ENCODE results near the gene SIK2. TPM values are rescaled to one million over a fixed set of nuclear protein-coding genes. Genes with fewer than 3 reads are reported as not detected.

Gene SIK2
- total and polyA plus RNA-seq, 2 donors from 2014 or later: 6.4 to 40.1 TPM

DNA sequence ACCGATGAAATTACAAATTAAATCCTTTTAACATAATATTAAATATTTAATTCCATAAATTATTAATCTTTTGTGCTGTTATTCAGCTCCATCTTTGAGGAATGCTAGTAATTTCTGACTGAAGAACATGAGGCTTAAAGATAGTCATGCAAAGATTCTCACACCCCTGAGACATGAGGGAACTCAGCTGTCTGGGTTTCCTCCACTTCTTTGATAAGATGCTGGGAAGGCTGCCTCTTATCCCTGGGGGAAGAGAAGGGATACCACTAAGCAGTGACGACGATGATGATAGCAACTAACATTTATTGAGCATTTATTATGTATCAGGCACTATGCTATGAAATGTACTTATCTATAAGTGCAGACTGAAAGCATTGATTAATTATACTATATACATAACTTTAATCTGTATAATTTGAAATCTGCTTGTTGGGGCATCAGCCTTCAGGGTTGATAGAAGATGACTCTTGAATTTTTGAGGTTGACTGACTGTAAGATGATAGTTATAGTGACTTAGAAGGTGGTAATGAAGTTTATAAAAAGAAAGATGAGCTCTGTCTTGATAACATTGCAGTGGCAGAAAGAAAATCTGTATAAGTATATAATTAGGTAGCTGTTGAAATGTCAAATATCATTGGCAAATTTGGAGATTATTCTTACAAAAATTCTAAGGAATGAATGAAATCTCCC, 78.4 kb downstream of the SIK2 start:
- no peak overlapping the region for H3K9ac ChIP-seq (ENCODE audit: low read length in 3 of 3)
- TF ChIP-seq CTCF (IDR thresholded peaks at IDR 0.05; ENCODE audit: borderline replicate concordance, extremely low read depth, insufficient read depth): no peak
- FAIRE-seq: no peak
- no peaks in the 10 kb centered on the region for H3K9me3 ChIP-seq (ENCODE audit: control insufficient read depth in 2 of 3, insufficient read depth in 1 of 3, low read length in 3 of 3)
- H3K4me3 ChIP-seq (ENCODE audit: low read length in 3 of 3): no peak overlapping the region
- intact Hi-C loops (cut with DNase I): no loop called here
- H3K4me1 ChIP-seq (ENCODE audit: control insufficient read depth in 2 of 3, insufficient read depth in 2 of 3, low read depth in 1 of 3, low read length in 3 of 3): no peaks in the 10 kb centered on the region
- H3K27ac ChIP-seq (ENCODE audit: low read depth in 2 of 2, low read length in 2 of 2): no peak overlapping the region
- no peaks in the 10 kb centered on the region for H3K27me3 ChIP-seq (ENCODE audit: control insufficient read depth, insufficient read depth, low read length)
- DNase-seq: no peak
- H3K36me3 ChIP-seq (ENCODE audit: control insufficient read depth in 2 of 3, insufficient read depth in 3 of 3, low read length in 3 of 3): peaks cover 0 to 7% (median 3%) of the 10 kb centered on the region in 3 donors

DNA sequence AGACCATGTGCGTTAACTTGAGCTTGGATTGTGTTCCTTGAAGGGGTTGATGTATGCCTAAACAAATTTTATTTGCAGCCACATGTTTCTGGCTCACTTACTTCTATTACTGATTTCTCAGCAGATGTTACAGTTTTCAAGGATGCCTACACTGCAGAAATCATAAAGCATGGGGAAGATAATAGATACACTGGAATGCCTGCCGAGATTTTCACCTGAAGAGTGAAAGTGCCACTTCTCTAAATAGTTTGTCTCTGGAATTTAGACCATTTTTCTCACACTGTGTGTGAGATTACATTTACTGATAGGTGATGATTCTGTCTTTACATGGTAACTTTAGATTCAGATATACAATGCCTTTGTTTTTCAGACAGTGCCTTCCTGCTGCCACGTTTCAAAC, 81.6 kb downstream of the SIK2 start:
- intact Hi-C loops (cut with DNase I): no loop called here
- TF ChIP-seq CTCF (IDR thresholded peaks at IDR 0.05; ENCODE audit: borderline replicate concordance, extremely low read depth, insufficient read depth): no peak
- Histone ChIP-seq H3K4me1 (ENCODE audit: control insufficient read depth in 2 of 3, insufficient read depth in 2 of 3, low read depth in 1 of 3, low read length in 3 of 3) (no peaks in the 10 kb centered on the region), H3K27me3 (ENCODE audit: control insufficient read depth, insufficient read depth, low read length) (no peaks in the 10 kb centered on the region), H3K9me3 (ENCODE audit: control insufficient read depth in 2 of 3, insufficient read depth in 1 of 3, low read length in 3 of 3) (no peaks in the 10 kb centered on the region), H3K27ac (ENCODE audit: low read depth in 2 of 2, low read length in 2 of 2) (no peak overlapping the region), H3K4me3 (ENCODE audit: low read length in 3 of 3) (no peak overlapping the region), H3K36me3 (ENCODE audit: control insufficient read depth in 2 of 3, insufficient read depth in 3 of 3, low read length in 3 of 3) (peaks cover 0 to 7% (median 3%) of the 10 kb centered on the region in 3 donors), H3K9ac (ENCODE audit: low read length in 3 of 3) (no peak overlapping the region)
- FAIRE-seq (no peak), DNase-seq (no peak)

DNA sequence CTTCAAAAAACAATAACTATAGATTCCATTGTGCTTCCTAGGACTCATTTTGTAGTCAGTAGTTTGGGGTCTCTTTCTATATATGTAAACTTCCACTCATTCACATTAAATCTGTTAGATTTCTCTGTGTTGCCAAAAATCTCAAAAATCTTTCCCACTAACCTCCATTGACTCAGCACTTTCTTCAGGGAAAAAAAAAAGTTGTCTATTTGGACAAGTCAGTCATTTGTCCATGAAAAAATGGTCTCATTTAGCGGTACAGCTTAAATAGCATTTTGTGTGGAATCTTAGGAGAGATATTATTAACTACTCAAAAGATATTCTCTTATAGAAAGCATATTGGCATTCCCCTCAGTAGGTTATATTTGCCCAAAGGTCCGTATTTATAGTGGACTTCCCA, 82.0 kb downstream of the SIK2 start:
- Histone ChIP-seq H3K27ac (ENCODE audit: low read depth in 2 of 2, low read length in 2 of 2) (no peak overlapping the region), H3K9ac (ENCODE audit: low read length in 3 of 3) (no peak overlapping the region), H3K9me3 (ENCODE audit: control insufficient read depth in 2 of 3, insufficient read depth in 1 of 3, low read length in 3 of 3) (no peaks in the 10 kb centered on the region), H3K36me3 (ENCODE audit: control insufficient read depth in 2 of 3, insufficient read depth in 3 of 3, low read length in 3 of 3) (peaks cover 0 to 7% (median 6%) of the 10 kb centered on the region in 3 donors), H3K4me1 (ENCODE audit: control insufficient read depth in 2 of 3, insufficient read depth in 2 of 3, low read depth in 1 of 3, low read length in 3 of 3) (peaks cover 0 to 1% (median 0%) of the 10 kb centered on the region in 3 donors), H3K27me3 (ENCODE audit: control insufficient read depth, insufficient read depth, low read length) (no peaks in the 10 kb centered on the region), H3K4me3 (ENCODE audit: low read length in 3 of 3) (no peak overlapping the region)
- DNase-seq (no peak), FAIRE-seq (no peak)
- intact Hi-C loops (cut with DNase I): no loop called here
- no peak for TF ChIP-seq CTCF (IDR thresholded peaks at IDR 0.05; ENCODE audit: borderline replicate concordance, extremely low read depth, insufficient read depth)

Measured in kidney (tissue), 14 donors.